SW480 (cell line): ENCODE data around the gene MIEN1.
A peak's percentile ranks its signal among the peaks of the same experiment; 100 is the strongest.
"Not testable (repeated sequence)": the region's sequence is repeated elsewhere in the genome, so short reads cannot be mapped to it uniquely, and the experiment has no call there.

Experiments
- DNase-seq: peaks from one replicate; pipeline ENCODE4 v3.0.0-alpha.2; 2016; ENCODE audit warnings: low spot score

MIEN1 gene

DNA sequence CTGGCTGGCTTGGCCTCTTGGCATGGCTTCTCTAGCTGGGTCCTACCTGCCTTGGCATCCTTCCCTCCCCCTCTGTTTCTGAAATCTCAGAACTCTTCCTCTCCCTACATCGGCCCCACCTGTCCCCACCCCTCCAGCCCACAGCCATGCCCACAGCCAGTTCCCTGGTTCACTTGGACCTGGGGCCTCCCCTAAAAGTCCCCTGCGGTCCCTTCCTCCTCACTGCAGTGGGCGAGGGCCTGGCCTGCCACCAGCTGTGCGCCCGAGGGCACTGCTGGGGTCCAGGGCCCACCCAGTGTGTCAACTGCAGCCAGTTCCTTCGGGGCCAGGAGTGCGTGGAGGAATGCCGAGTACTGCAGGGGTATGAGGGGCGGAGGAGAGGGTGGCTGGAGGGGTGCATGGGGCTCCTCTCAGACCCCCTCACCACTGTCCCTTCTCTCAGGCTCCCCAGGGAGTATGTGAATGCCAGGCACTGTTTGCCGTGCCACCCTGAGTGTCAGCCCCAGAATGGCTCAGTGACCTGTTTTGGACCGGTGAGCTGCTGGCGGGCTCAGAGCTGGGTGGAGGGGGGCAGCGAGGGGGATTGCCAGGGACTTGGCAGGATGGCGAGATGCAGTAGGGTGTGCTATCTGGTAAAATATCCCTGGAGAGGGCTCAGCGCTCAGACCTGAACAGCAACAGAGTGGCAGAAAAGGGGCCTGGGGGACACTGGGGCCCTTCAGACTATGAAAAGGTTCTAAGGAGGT is 14.1 kb downstream of the MIEN1 start:
- DNase-seq: no peak

DNA sequence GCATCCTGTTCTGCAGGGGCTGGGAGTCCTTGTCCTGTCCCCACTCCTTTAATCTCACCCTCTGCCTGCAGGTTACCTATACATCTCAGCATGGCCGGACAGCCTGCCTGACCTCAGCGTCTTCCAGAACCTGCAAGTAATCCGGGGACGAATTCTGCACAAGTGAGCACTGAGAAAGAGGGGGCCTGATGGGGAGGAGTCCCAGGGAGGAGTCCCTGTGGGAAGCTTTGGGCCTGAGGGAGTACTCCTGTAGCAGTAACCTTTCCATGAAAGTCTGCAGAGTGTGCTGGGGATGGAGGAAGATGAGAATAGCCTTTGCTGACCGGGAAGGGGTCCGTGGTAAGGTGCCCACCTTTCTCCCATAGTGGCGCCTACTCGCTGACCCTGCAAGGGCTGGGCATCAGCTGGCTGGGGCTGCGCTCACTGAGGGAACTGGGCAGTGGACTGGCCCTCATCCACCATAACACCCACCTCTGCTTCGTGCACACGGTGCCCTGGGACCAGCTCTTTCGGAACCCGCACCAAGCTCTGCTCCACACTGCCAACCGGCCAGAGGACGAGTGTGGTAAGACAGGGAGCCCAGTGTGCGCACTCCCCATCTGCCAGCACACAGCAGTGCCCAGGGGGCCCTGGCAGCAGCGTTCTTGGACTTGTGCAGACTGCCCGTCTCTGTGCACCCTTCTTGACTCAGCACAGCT is 14.8 kb downstream of the MIEN1 start:
- no peak for DNase-seq

DNA sequence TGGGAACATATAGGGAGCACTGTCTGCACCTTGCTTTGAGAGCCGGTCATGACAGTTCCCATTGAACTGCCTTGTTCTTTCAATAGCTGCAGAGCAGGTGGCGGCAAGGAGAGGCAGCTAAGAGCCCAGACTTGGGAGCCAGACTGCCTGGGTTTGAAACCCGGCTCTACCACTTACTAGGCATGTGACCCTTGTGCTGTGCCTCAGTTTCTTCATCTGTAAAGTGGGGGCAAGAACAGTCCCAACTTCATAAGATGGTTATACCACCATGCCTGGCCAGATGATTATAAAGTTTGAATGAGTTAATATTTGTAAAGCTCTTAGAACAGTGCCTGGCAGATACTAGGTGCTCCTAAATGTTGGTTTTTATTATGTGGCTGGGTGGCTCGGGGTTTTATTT is 16.1 kb downstream of the MIEN1 start:
- DNase-seq: no peak

DNA sequence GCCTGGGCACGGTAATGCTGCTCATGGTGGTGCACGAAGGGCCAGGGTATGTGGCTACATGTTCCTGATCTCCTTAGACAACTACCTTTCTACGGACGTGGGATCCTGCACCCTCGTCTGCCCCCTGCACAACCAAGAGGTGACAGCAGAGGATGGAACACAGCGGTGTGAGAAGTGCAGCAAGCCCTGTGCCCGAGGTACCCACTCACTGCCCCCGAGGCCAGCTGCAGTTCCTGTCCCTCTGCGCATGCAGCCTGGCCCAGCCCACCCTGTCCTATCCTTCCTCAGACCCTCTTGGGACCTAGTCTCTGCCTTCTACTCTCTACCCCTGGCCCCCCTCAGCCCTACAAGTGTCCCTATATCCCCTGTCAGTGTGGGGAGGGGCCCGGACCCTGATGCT is 18.5 kb downstream of the MIEN1 start:
- DNase-seq: no peak

- not testable (repeated sequence) for DNase-seq
These were observed 19.3 kb downstream of the MIEN1 start for GRCh38 chr17:39711071-39711470.

DNA sequence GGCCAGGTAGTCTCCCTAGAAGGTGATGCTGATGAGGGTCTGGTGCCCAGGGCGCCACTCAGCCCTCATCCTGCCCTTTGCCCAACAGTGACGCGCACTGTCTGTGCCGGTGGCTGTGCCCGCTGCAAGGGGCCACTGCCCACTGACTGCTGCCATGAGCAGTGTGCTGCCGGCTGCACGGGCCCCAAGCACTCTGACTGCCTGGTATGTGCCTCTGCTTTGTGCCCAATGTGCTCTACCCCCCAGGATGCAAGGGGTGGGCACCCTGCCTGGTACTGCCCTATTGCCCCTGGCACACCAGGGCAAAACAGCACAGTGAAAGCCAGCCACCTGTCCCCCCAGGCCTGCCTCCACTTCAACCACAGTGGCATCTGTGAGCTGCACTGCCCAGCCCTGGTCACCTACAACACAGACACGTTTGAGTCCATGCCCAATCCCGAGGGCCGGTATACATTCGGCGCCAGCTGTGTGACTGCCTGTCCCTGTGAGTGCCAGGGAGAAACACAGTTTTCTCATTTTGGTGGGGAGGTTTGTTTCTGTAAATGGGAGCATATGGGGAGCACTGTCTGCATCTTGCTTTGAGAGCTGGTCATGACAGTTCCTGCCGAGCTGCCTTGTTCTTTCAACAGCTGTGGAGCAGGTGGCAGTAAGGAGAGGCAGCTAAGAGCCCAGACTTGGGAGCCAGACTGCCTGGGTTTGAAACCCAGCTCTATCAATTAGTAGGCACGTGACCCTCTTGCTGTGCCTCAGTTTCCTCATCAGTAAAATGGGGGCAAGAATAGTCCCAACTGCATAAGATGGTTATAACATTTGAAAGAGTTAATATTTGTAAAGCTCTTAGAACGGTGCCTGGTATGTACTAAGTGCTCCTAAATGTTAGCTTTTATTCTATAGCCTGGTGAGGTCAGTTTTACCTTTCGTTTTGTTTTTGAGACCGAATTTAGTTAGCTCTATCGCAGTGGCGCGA is 20.1 kb downstream of the MIEN1 start:
- DNase-seq: no peak

DNA sequence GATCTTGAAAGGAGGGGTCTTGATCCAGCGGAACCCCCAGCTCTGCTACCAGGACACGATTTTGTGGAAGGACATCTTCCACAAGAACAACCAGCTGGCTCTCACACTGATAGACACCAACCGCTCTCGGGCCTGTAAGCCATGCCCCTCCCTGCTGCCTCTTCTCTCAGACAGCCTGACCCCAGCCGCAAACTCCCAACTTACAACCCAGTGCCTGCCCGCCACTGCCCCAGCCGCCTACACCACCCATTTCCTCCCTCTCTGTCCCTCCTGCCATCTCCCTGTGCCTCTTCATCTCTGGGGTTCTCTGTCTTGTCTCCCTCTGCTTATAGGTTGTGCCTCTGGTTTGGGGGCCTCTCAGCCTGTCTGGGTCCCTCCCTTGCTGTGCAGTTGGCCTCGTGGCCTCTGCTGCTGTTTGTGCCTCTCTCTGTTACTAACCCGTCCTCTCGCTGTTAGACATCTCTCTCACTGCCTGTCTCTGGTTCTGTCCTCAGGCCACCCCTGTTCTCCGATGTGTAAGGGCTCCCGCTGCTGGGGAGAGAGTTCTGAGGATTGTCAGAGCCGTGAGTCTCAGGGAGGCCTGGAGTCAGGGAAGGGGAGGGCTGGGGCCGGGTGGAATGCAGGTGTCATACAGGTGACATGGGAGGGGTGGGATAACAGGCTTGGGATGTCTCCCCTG is 20.9 kb downstream of the MIEN1 start:
- no peak for DNase-seq

DNA sequence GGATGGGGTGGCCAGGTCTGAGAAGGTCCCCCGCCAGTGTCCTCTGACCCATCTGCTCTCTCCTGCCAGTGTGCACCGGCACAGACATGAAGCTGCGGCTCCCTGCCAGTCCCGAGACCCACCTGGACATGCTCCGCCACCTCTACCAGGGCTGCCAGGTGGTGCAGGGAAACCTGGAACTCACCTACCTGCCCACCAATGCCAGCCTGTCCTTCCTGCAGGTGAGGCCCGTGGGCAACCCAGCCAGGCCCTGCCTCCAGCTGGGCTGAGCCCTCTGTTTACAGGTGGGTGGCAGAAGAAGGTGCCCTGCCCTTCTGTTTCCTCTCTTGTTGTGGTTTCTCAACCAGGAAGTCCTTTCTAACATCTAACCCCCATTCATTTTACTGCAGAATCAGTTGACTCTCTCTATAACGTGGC is 23.4 kb downstream of the MIEN1 start:
- peak; percentile 57 for DNase-seq

GRCh38 chr17:39706383-39706782 is 23.9 kb downstream of the MIEN1 start:
- DNase-seq: no peak

GRCh38 chr17:39705786-39706348 is 24.5 kb downstream of the MIEN1 start:
- peak; percentile 78 for DNase-seq

DNA sequence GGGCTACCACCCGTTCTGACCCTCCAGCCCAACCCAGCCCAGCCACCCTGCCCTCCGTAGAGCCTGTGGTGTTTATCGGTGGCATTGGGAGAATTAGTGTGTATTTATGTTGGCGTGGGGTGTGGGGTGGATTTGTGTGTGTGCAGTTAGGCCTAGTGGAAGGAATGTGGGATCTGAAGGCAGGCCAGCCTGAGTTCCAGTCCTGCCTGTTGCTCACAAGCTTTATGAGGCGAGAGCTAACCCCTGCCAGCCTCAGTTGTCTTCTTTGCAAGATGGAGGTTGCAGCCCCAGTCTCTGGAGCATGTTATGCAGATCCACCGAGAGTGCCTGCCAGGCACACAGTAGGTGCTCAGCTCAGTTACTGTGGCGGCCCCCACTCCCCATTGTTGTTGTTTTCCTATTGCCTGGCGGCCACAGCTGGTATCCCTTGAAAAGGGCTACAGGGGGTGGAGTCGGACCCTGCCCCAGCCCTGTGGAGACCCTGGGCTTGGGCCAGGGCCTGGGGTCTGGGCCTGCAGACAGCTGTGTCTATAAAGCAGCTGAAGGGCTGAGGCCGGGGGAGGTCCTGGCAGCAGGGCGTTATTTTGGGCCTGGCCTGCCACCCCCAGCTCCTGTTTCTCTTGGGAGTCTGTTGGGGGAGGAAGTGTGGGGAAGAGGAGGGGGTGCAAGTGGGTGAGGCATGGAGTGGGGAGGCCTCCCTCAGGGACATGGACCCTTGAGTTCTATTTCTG is 25.3 kb downstream of the MIEN1 start:
- no peak for DNase-seq

DNA sequence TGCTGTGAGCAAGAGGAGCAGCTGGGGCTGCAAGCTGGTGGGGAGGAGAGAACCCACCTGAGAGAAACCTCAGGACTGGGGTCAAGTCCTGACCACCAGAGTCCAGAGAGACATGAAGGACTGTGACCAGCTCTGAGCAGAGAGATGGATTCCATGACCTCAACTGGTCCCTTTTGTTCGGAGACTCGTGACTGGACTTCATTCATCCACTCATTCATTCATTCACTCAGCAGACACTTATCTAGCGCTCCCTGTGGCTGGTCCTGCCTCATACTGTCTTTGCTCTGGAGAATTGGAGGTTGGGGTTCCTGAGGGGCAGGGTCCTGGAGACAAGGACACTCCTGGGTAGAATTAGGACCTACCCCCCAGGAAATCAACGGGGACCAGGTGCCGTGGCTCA is 26.4 kb downstream of the MIEN1 start:
- DNase-seq: no peak

GRCh38 chr17:39702901-39703893 is 27.1 kb downstream of the MIEN1 start:
- DNase-seq: no peak

DNA sequence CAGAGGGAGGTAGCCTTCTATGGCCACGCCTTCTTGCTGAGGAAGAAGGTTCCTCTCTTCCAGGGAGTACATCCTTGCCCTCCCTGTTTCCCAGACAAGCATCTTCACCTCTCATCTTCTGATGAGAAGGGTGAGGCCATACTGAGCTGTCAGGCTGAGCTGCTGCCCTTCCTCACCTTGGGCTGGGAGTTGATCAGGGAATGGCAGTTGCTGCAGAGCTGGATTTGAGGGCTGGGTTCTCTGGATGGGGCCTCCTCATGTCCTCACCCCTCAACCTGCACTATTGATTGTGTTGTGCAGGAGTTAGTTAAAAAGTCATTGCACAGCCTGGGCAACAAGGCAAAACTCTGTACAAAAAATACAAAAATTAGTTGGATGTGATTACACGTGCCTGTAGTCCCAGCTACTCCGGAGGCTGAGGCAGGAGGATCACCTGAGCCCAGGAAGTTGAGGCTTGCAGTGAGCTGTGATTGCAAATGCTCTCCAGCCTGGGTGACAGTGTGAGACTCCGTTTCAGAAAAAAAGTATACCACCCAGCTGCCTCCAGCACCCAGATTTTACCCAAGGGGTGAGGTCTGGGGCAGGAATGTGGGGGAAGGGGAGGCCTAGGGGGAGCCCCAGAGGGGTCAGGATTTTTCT is 28.4 kb downstream of the MIEN1 start:
- no peak for DNase-seq

DNA sequence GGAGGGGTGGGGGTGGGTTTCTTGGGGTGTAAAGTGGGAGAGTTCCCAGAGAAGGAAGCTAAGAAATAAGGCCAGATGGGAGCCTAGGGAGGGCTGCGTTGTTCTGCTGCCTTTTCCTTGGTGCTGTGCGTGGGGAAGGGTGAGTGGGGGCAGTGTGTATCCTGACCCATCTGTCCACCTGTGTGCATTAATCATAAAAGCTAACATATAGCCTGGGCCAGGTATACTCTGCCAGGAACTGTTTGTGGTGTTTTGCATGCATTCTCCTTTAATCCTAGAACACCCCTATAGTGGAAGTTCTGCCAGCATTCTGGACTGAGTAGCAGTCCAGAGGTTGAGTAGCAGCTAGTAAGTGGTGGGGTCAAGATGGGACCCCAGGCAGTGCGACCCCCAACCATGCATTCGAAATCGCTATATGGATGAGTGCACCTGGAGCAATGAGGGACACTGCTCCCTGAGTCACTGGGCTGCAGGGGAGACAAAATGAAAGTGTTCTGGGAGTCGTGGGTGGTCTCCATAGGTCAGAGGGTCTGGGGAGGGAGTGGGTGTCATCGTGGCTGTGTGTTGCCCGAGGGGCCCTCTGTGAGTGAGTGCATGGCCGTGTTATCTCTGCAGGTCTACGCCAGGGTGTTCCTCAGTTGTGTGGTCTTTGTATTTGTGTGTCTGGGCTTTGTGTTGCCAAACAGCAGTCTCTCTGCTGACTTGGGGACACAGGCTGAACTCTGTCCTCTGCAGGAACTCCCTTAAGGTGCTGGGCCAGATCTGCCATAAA is 29.1 kb downstream of the MIEN1 start:
- DNase-seq: no peak

DNA sequence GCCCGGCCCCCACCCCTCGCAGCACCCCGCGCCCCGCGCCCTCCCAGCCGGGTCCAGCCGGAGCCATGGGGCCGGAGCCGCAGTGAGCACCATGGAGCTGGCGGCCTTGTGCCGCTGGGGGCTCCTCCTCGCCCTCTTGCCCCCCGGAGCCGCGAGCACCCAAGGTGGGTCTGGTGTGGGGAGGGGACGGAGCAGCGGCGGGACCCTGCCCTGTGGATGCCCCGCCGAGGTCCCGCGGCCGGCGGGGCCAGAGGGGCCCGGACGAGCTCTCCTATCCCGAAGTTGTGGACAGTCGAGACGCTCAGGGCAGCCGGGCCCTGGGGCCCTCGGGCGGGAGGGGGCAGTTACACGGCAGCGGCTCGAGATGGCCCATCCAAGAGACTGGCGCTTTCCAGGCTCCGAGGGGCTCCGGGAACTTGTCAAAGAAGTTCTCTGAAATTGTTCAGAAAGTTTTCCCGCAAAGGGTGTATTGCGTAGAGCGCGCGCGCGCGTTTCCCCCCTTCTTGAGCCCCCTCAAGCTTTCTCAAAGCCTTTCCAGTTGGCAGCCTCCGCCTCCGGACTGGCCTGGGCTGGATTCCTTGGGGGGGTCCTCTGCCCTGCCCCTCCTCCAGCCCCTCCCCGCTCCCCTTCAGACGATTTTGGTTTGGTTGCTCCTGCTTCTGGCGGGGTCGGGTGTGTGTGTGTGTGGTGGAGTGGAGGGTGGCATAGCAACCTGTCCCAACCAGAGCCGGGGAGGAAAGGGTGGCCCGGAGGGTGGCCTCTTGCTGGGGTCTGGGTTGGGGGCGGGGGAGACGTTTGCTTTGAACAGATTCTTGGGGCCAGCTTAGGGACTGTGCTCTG is 30.0 kb downstream of the MIEN1 start:
- DNase-seq: no peak

GRCh38 chr17:39699818-39700147 is 30.5 kb downstream of the MIEN1 start, which contains the start of gene ERBB2:
ERBB2 (plus strand) TSS chr17:39700064; CDS start chr17:39700239, 175 bp downstream.
- peak; percentile 72 for DNase-seq
